Measurements from ENCODE around the gene CDKN1C.
A peak's percentile ranks its signal among the peaks of the same experiment; 100 is the strongest.

The CDKN1C gene

GRCh38 chr11:2885678-2886081 is at the start of gene CDKN1C:
Gene CDKN1C, minus strand, starts transcription at chr11:2885775. Its CDS starts 319 bp downstream, at chr11:2885456.
- no peak for FAIRE-seq

GRCh38 chr11:2934611-2935239 is 49.1 kb upstream of the CDKN1C start:
- FAIRE-seq (no peak), DNase-seq (ENCODE audit: insufficient read length, low spot score) (no peak)
- TF ChIP-seq POLR2A (IDR thresholded peaks at IDR 0.05; ENCODE audit: low read depth, low read length) = no peak

More at GRCh38 chr11:2885678-2886081, at the start of gene CDKN1C:
- peak; percentile 87 for TF ChIP-seq POLR2A (IDR thresholded peaks at IDR 0.05; ENCODE audit: low read depth, low read length)
- no peak for DNase-seq (ENCODE audit: insufficient read length, low spot score)

- FAIRE-seq = no peak
- TF ChIP-seq POLR2A (IDR thresholded peaks at IDR 0.05; ENCODE audit: low read depth, low read length) = no peak
- DNase-seq (ENCODE audit: insufficient read length, low spot score) = no peak
These were observed 48.5 kb upstream of the CDKN1C start for GRCh38 chr11:2934021-2934550.

- peak; percentile 44; the same call in 1 of the 2 replicates for TF ChIP-seq POLR2A (IDR thresholded peaks at IDR 0.05; ENCODE audit: low read depth, low read length)
- DNase-seq (ENCODE audit: insufficient read length, low spot score) (peak; percentile 92), FAIRE-seq (peak; percentile 43)
These were observed 47.9 kb upstream of the CDKN1C start for GRCh38 chr11:2933375-2934020.

GRCh38 chr11:2932850-2933251 is 47.3 kb upstream of the CDKN1C start:
- DNase-seq (ENCODE audit: insufficient read length, low spot score) (peak; percentile 62), FAIRE-seq (no peak)
- TF ChIP-seq POLR2A (IDR thresholded peaks at IDR 0.05; ENCODE audit: low read depth, low read length) = no peak

- no peak for TF ChIP-seq POLR2A (IDR thresholded peaks at IDR 0.05; ENCODE audit: low read depth, low read length)
- DNase-seq (ENCODE audit: insufficient read length, low spot score) (no peak), FAIRE-seq (no peak)
These were observed 46.5 kb upstream of the CDKN1C start for GRCh38 chr11:2931771-2932738.

GRCh38 chr11:2931420-2931746 is 45.8 kb upstream of the CDKN1C start:
- no peak for TF ChIP-seq POLR2A (IDR thresholded peaks at IDR 0.05; ENCODE audit: low read depth, low read length)
- DNase-seq (ENCODE audit: insufficient read length, low spot score) (no peak), FAIRE-seq (no peak)

- no peak for TF ChIP-seq POLR2A (IDR thresholded peaks at IDR 0.05; ENCODE audit: low read depth, low read length)
- DNase-seq (ENCODE audit: insufficient read length, low spot score) = peak; percentile 71
- no peak for FAIRE-seq
These were observed 45.3 kb upstream of the CDKN1C start for GRCh38 chr11:2930704-2931419.

GRCh38 chr11:2929950-2930703 is 44.6 kb upstream of the CDKN1C start:
- no peak for FAIRE-seq
- TF ChIP-seq POLR2A (IDR thresholded peaks at IDR 0.05; ENCODE audit: low read depth, low read length) = no peak
- DNase-seq (ENCODE audit: insufficient read length, low spot score) = peak; percentile 63

GRCh38 chr11:2929531-2929949 is 44.0 kb upstream of the CDKN1C start:
- DNase-seq (ENCODE audit: insufficient read length, low spot score) (peak; percentile 82), FAIRE-seq (no peak)
- TF ChIP-seq POLR2A (IDR thresholded peaks at IDR 0.05; ENCODE audit: low read depth, low read length) = peak; percentile 15; the same call in 1 of the 2 replicates

GRCh38 chr11:2928605-2929530 is 43.3 kb upstream of the CDKN1C start, which contains the start of gene PHLDA2:
Gene PHLDA2, minus strand, starts transcription at chr11:2929420. Its CDS starts 56 bp downstream, at chr11:2929364.
- TF ChIP-seq POLR2A (IDR thresholded peaks at IDR 0.05; ENCODE audit: low read depth, low read length) = peak; percentile 98
- DNase-seq (ENCODE audit: insufficient read length, low spot score) = peak; percentile 83
- FAIRE-seq = no peak

Measured in H54 (cell line).